Adipose tissue (tissue), 3 donors: ENCODE results near the gene DEPDC5. TPM values are rescaled to one million over a fixed set of nuclear protein-coding genes. Genes with fewer than 3 reads are reported as not detected.

Source experiments
- H3K27ac ChIP-seq: one replicate; pipeline ENCODE4 v1.5.1; 2013; ENCODE audit warnings: low read depth, low read length
- WGBS, 3 donors: extraction: QIAGEN DNeasy Blood & Tissue Kit; methylation state at CpG; one replicate each; pipeline ENCODE4 v1.1.7; 2013; 5-methylcytosine and 5-hydroxymethylcytosine counted together
- polyA plus RNA-seq, 3 donors: library from polyadenylated mRNA; stranded (reverse); fragments of 200-250 nt; gene quantifications; one replicate each; pipeline ENCODE4 v1.2.3, GENCODE V29; 2013
- donor health status: healthy with polysubstance abuse.
- donor health status: Bipolar disorder and iron deficiency.
- donor health status: healthy.

The DEPDC5 gene
- polyA plus RNA-seq, 3 donors = 3.5 to 14.4 (median 4.0) TPM

DNA sequence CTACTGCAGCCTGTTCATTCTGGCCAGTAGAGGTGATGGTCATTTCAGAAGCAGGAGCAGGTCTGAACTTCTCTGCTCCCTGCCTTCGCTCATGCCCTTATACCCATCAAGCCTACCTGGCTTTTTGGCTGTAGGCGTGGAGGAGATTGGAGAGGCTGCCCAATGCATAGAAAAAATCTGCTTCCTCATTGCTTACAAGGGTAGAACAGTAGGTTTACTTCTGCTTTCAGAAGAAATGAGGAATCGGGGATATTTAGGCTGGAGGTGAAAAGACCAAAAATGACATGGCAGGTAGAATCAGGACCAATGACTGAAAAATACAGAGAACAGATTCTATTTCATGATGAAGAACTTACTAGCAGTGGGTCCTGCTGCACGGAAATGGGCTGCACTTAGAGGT is 117.7 kb downstream of the DEPDC5 start:
- 75 to 86% (median 75%) methylated on average over 4 of the region's 4 CpGs for WGBS, 3 donors
- H3K27ac ChIP-seq = no peak overlapping the region

- no peak overlapping the region for H3K27ac ChIP-seq
- 51 to 60% (median 59%) methylated on average over 4 of the region's 4 CpGs for WGBS, 3 donors
Observed at GRCh38 chr22:31872209-31872608, 118.4 kb downstream of the DEPDC5 start.

DNA sequence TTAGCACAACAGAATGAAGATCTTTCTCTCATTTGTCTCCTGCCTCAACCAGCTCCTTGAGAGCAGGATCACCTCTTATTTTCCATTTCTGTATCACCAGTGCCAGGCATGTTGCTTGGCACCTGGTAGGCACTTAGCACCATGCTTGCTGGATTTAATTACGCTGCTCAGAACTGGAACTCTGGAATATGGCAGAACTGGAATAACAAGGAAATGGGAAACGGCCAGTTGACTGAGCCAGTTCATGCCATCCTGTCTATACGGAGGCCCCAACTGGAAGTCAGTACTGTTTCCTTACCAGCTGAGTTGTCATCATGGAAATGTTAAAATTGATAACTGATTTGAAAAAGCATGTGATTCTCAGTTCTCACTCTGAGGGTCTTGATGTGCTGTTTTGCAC is 121.0 kb downstream of the DEPDC5 start:
- H3K27ac ChIP-seq = no peak overlapping the region
- 88 to 92% (median 92%) methylated on average over 3 of the region's 3 CpGs for WGBS, 3 donors

- H3K27ac ChIP-seq = no peak overlapping the region
- WGBS, 3 donors = 85 to 94% (median 86%) methylated on average over 12 of the region's 12 CpGs
Observed at GRCh38 chr22:31876156-31876920, 122.5 kb downstream of the DEPDC5 start.

GRCh38 chr22:31879585-31879984 is 125.8 kb downstream of the DEPDC5 start:
- 89 to 95% (median 90%) methylated on average over 14 of the region's 14 CpGs for WGBS, 3 donors

GRCh38 chr22:31881200-31881599 is 127.4 kb downstream of the DEPDC5 start:
- H3K27ac ChIP-seq = no peak overlapping the region
- WGBS, 3 donors = 92% methylated on average over 6 of the region's 6 CpGs

More at GRCh38 chr22:31879585-31879984, 125.8 kb downstream of the DEPDC5 start:
- no peak overlapping the region for H3K27ac ChIP-seq

- WGBS, 3 donors = 52 to 98% (median 92%) methylated on average over 3 of the region's 3 CpGs
Observed at GRCh38 chr22:31881865-31882264, 128.0 kb downstream of the DEPDC5 start.

DNA sequence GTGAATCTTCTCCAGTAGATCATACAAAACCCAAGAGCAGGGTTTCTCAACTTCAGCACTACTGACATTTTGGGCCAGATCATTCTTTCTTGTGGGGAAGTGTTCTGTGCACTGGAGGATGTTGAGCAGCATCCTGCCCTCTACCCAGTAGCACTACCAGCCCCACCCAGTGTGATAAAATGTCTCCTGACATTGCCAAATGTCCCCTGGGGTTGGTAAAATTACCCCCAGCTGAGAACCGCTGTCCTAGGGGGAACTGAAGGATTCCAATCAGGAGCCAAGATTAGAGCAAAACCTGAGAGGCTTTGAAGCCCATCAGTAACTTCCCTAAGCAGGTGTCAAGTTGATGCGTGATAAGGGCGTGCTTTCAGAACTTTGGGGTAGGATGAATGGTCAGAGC is 129.2 kb downstream of the DEPDC5 start:
- no peak overlapping the region for H3K27ac ChIP-seq
- 74 to 93% (median 85%) methylated on average over 3 of the region's 3 CpGs for WGBS, 3 donors

More at GRCh38 chr22:31881865-31882264, 128.0 kb downstream of the DEPDC5 start:
- no peak overlapping the region for H3K27ac ChIP-seq

- H3K27ac ChIP-seq = no peak overlapping the region
- 90 to 92% (median 90%) methylated on average over 6 of the region's 6 CpGs for WGBS, 3 donors
Observed at GRCh38 chr22:31883989-31884388, 130.2 kb downstream of the DEPDC5 start.

GRCh38 chr22:31891366-31892079 is 137.7 kb downstream of the DEPDC5 start:
- WGBS, 3 donors = 83 to 85% (median 83%) methylated on average over 5 of the region's 5 CpGs

GRCh38 chr22:31892080-31892433 is 138.2 kb downstream of the DEPDC5 start:
- no peak overlapping the region for H3K27ac ChIP-seq
- WGBS, 3 donors = 93 to 96% (median 95%) methylated on average over 2 of the region's 2 CpGs

More at GRCh38 chr22:31891366-31892079, 137.7 kb downstream of the DEPDC5 start:
- H3K27ac ChIP-seq = no peak overlapping the region

GRCh38 chr22:31893460-31893859 is 139.6 kb downstream of the DEPDC5 start:
- 53 to 81% (median 77%) methylated on average over 6 of the region's 6 CpGs for WGBS, 3 donors

DNA sequence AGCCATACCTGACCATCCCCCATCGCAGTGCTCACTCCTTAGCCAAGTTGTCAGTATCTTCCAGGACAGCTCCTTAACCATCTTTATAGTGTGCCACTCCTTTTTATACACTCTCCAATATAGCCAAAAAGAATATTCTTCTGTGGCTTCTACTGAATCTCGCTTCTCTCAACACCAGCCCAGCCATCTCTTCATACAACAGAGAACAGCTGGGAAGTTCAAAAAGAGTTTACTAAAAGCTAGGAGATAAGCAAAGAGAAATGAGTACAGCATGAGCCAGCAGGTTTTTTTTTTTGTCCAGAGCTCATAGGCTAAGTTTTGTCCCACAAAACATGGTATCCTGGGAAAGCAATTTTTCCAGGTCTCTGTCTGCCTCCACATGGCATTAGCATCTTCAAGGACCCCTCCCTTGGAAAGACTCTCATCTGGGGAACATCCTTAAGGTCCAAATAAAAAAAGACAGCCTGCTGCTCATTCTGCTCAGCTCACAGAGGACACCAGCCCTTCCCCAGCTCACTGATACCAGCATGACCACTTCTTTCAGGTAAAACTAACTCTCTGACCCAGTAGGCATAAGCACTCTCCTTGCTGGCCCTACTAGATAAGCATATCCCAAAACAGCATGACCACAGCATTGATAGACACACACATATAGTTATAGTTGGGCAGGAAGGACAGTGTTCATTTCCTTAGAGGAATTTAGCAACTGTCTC is 141.7 kb downstream of the DEPDC5 start:
- H3K27ac ChIP-seq = no peak overlapping the region
- WGBS, 3 donors = 95 to 98% (median 96%) methylated on average over 2 of the region's 2 CpGs

More at GRCh38 chr22:31893460-31893859, 139.6 kb downstream of the DEPDC5 start:
- no peak overlapping the region for H3K27ac ChIP-seq

GRCh38 chr22:31896472-31896871 is 142.7 kb downstream of the DEPDC5 start:
- no peak overlapping the region for H3K27ac ChIP-seq
- WGBS, 3 donors = 88 to 93% (median 90%) methylated on average over 1 of the region's 1 CpG

- H3K27ac ChIP-seq = no peak overlapping the region
- 71 to 80% (median 72%) methylated on average over 16 of the region's 16 CpGs for WGBS, 3 donors
Observed at GRCh38 chr22:31897842-31898805, 144.3 kb downstream of the DEPDC5 start.

- H3K27ac ChIP-seq = no peak overlapping the region
- WGBS, 3 donors = 85 to 92% (median 91%) methylated on average over 2 of the region's 2 CpGs
Observed at GRCh38 chr22:31898926-31899325, 145.1 kb downstream of the DEPDC5 start.

- WGBS, 3 donors = 90 to 94% (median 92%) methylated on average over 4 of the region's 4 CpGs
- H3K27ac ChIP-seq = no peak overlapping the region
Observed at GRCh38 chr22:31899669-31900068, 145.8 kb downstream of the DEPDC5 start.
